K562 (cell line): ENCODE measurements around the gene SLC4A11. TPM values are rescaled to one million over a fixed set of nuclear protein-coding genes. Genes with fewer than 3 reads are reported as not detected.

Experiments
- ATAC-seq: fragments of 200-7000 bp; cut with Tn5 transposase; 3 replicates; pipeline ENCODE4 v1.9.1; 2020; ENCODE audit warnings: moderate library complexity
- BruUV-seq: library from RNA; stranded (reverse); fragments of 400-500 nt; replicated peaks from 2 replicates; lab custom pipeline; 2021; lab: Mats Ljungman, UMichigan
- CTCF ChIA-PET: fragments of 300-600 bp; formaldehyde crosslinking; extraction: SDS; loops from one replicate; lab custom pipeline; 2021; ENCODE audit warnings: low intra/inter-chr PET ratio; lab: Yijun Ruan, JAX
- POLR2A ChIA-PET: fragments of 300-600, 350-650 bp; sonication (Branson Sonifier 250); formaldehyde crosslinking; extraction: SDS; loops from one replicate; lab custom pipeline; 2021; ENCODE audit warnings: antibody characterized with exemption, inconsistent platforms; lab: Yijun Ruan, JAX
- DNase-seq, 4 experiments: peaks; one replicate each; pipeline versions ENCODE4 v3.0.0 to v3.0.0-alpha.2; 2011 to 2018; ENCODE audit warnings: low spot score in 3 of 4, mixed read lengths in 3 of 4; ENCODE audit errors: extremely low read depth in 1 of 4
- FAIRE-seq: peaks from 2 replicates; lab custom pipeline; 2011; peaks lifted over from hg19 to GRCh38; lab: Jason Lieb, UNC
- H2AFZ ChIP-seq: 2 replicates; pipeline ENCODE4 v1.6.0; 2011; ENCODE audit warnings: low read depth, low read length, control low read depth, inconsistent platforms
- H3K27ac ChIP-seq: fragments of 200-600 bp; 3 replicates; pipeline ENCODE4 v1.8.0; 2011; ENCODE audit warnings: low read depth, mild to moderate bottlenecking, control low read depth, inconsistent platforms, low read length, moderate library complexity, mixed read lengths; ENCODE audit errors: extremely low read depth
- H3K27me3 ChIP-seq, 2 experiments: fragments of 300-600 bp in 1 of 2; 2 replicates in 1 of 2; 3 replicates in 1 of 2; pipeline versions ENCODE4 v1.6.0 to v1.8.0; 2011; ENCODE audit warnings: inconsistent platforms in 2 of 2, low read length in 2 of 2, mild to moderate bottlenecking in 1 of 2, mixed read lengths in 1 of 2, moderate library complexity in 1 of 2; ENCODE audit not compliant: control insufficient read depth in 2 of 2, insufficient read depth in 2 of 2
- H3K36me3 ChIP-seq: fragments of 300-600 bp; 3 replicates; pipeline ENCODE4 v1.8.0; 2011; ENCODE audit warnings: mild to moderate bottlenecking, low read length, inconsistent platforms; ENCODE audit not compliant: control insufficient read depth, insufficient read depth
- H3K4me1 ChIP-seq, 2 experiments: fragments of 200-600 bp in 1 of 2; replicated peaks in 1 of 2; 2 replicates in 1 of 2; 3 replicates in 1 of 2; pipeline versions ENCODE4 v1.5.1 to v1.8.0; 2011; ENCODE audit warnings: inconsistent platforms in 2 of 2, low read length in 2 of 2, mild to moderate bottlenecking in 1 of 2, mixed read lengths in 1 of 2, moderate library complexity in 1 of 2; ENCODE audit not compliant: control insufficient read depth in 2 of 2, insufficient read depth in 2 of 2
- H3K4me2 ChIP-seq: 2 replicates; pipeline ENCODE4 v1.6.1; 2011; ENCODE audit warnings: low read length, control low read depth, inconsistent platforms, mixed read lengths; ENCODE audit not compliant: insufficient read depth
- H3K4me3 ChIP-seq: fragments of 200-600 bp; sonication (generic), shearing (Covaris generic); 2 replicates; pipeline ENCODE4 v1.5.1; 2016; ENCODE audit warnings: control low read depth, inconsistent platforms
- H3K79me2 ChIP-seq: fragments of 200-600 bp; 3 replicates; pipeline ENCODE4 v1.8.0; 2011; ENCODE audit warnings: low read length, inconsistent platforms; ENCODE audit not compliant: control insufficient read depth, insufficient read depth
- H3K9ac ChIP-seq, 2 experiments: 2 replicates each; pipeline versions ENCODE4 v1.6.0 to v1.6.1; 2011; ENCODE audit warnings: low read depth in 2 of 2, low read length in 2 of 2, control low read depth in 1 of 2, inconsistent platforms in 1 of 2, mild to moderate bottlenecking in 1 of 2, mixed read lengths in 1 of 2; ENCODE audit not compliant: insufficient read depth in 1 of 2
- H3K9me1 ChIP-seq: one replicate; pipeline ENCODE4 v1.6.0; 2011; ENCODE audit warnings: inconsistent platforms, mild to moderate bottlenecking, low read length, moderate library complexity; ENCODE audit not compliant: control insufficient read depth, insufficient read depth
- H3K9me3 ChIP-seq: replicated peaks from 2 replicates; pipeline ENCODE4 v1.5.1; 2011; ENCODE audit warnings: low read depth, low read length, inconsistent platforms; ENCODE audit not compliant: control insufficient read depth, insufficient read depth
- H4K20me1 ChIP-seq: replicated peaks from 2 replicates; pipeline ENCODE4 v1.6.1; 2011; ENCODE audit warnings: low read length, inconsistent platforms, mixed read lengths; ENCODE audit not compliant: control insufficient read depth, insufficient read depth
- BRCA1 ChIP-seq, 2 experiments: fragments of 450-650 bp in 1 of 2; sonication (generic) in 1 of 2; formaldehyde crosslinking in 1 of 2; IDR thresholded peaks; 2 replicates each; pipeline versions ENCODE4 v1.5.0 to v1.6.1; 2017 to 2020; ENCODE audit warnings: mild to moderate bottlenecking in 1 of 2, missing genetic modification reagents in 1 of 2
- PHF8 ChIP-seq: fragments of 200-600 bp; sonication (generic); IDR thresholded peaks from 2 replicates; pipeline ENCODE4 v1.6.1; 2012; ENCODE audit warnings: mixed run types, mild to moderate bottlenecking, inconsistent platforms, low read length, moderate library complexity, borderline replicate concordance
- RAD21 ChIP-seq, 2 experiments: fragments of 250-450 bp in 1 of 2; fragments of 450-650 bp in 1 of 2; sonication (Bioruptor Pico) in 1 of 2; formaldehyde crosslinking in 1 of 2; IDR thresholded peaks in 1 of 2; conservative IDR thresholded peaks in 1 of 2; 2 replicates each; pipeline versions ENCODE4 v1.4.0 to v1.8.0; 2020 to 2022; ENCODE audit warnings: mild to moderate bottlenecking in 2 of 2, moderate library complexity in 1 of 2
- SMARCA4 ChIP-seq: fragments of 450-650 bp; IDR thresholded peaks from 2 replicates; pipeline ENCODE4 v1.6.1; 2016
- SPI1 ChIP-seq: IDR thresholded peaks from 2 replicates; pipeline ENCODE4 v1.6.1; 2011; ENCODE audit warnings: low read depth, low read length, control low read depth, borderline replicate concordance
- SRSF7 ChIP-seq: fragments of 200-400 bp; formaldehyde crosslinking; optimal IDR thresholded peaks from 2 replicates; pipeline ENCODE3; 2017; ENCODE audit warnings: mild to moderate bottlenecking, low read depth, low read length
- TFAM ChIP-seq: fragments of 250-450 bp; sonication (Bioruptor Pico); conservative IDR thresholded peaks from 2 replicates; pipeline ENCODE4 v1.5.0; 2021; ENCODE audit warnings: mild to moderate bottlenecking, moderate library complexity
- ZKSCAN3 ChIP-seq: fragments of 250-450 bp; sonication (Bioruptor Pico); IDR thresholded peaks from 2 replicates; pipeline ENCODE4 v1.4.0; 2020
- ZNF146 ChIP-seq: IDR thresholded peaks from one replicate; pipeline ENCODE4 v1.6.1; 2018; ENCODE audit warnings: missing compliant biosample characterization; ENCODE audit not compliant: unreplicated experiment
- ZNF589 ChIP-seq: fragments of 200-800 bp; sonication (Bioruptor generic); IDR thresholded peaks from 2 replicates; pipeline ENCODE4 v1.6.1; 2016; ENCODE audit warnings: low read depth, missing genetic modification characterization, missing compliant biosample characterization
- WGBS: fragments of 100-300 bp; shearing (Covaris generic); methylation state at CpG from one replicate; pipeline ENCODE4 v1.1.6; 2016; ENCODE audit warnings: low coverage, mixed read lengths; ENCODE audit not compliant: insufficient coverage; ENCODE audit errors: missing lambda C conversion rate; 5-methylcytosine and 5-hydroxymethylcytosine counted together
- in situ Hi-C: fragments of 300-500 bp; cut with MboI; formaldehyde crosslinking; loops from 4 replicates; pipeline ENCODE4 v1.15.0; 2018; ENCODE audit warnings: inconsistent platforms, mixed read lengths
- intact Hi-C: fragments of 100-400 bp; cut with micrococcal nuclease; formaldehyde crosslinking; loops from 2 replicates; pipeline ENCODE4 v1.14.2; 2022
- polyA plus RNA-seq, 8 experiments: library from polyadenylated mRNA; depleted of rRNA in 4 of 8; stranded (reverse) in 5 of 8; unstranded in 3 of 8; fragments of >200 nt; fragmentation: Nextera tagmentation in 2 of 8; fragmentation: Illumina TruSeq in 1 of 8; extraction: Ambion mirVana in 2 of 8; extraction: Trizol in 1 of 8; gene quantifications; 2 replicates each; pipeline versions ENCODE4 v1.2.1 to v1.2.3, GENCODE V29; 2011 to 2014; ENCODE audit warnings: inconsistent platforms in 1 of 8, missing spikeins in 1 of 8
- total RNA-seq, 7 experiments: library from RNA; depleted of rRNA in 6 of 7; stranded (reverse); fragments of >200 nt in 6 of 7; fragmentation: Illumina TruSeq in 2 of 7; extraction: Trizol in 2 of 7; gene quantifications; 2 replicates each; pipeline versions ENCODE4 v1.2.1 to v1.2.3, GENCODE V29; 2011 to 2021; ENCODE audit warnings: low replicate concordance in 1 of 7
- TF ChIP-seq, protein P1 (sequence below), 2 experiments: fragments of 450-650 bp; formaldehyde crosslinking in 1 of 2; IDR thresholded peaks; 2 replicates each; pipeline versions ENCODE4 v1.4.0 to v1.6.1; 2014 to 2020; ENCODE audit warnings: mild to moderate bottlenecking in 2 of 2, borderline replicate concordance in 1 of 2, low read depth in 1 of 2
- TF ChIP-seq, protein P2 (sequence below), 3 experiments: IDR thresholded peaks in 2 of 3; conservative IDR thresholded peaks in 1 of 3; 2 replicates each; pipeline ENCODE4 v1.5.1; 2011 to 2012; ENCODE audit warnings: low read length in 3 of 3, mild to moderate bottlenecking in 3 of 3, control low read depth in 2 of 3, improper control_type of control experiment in 1 of 3, inconsistent platforms in 1 of 3, low read depth in 1 of 3, mixed read lengths in 1 of 3, moderate library complexity in 1 of 3; ENCODE audit not compliant: insufficient read depth in 2 of 3

Gene SLC4A11
- total and polyA plus RNA-seq, 9 of the 15 experiments (the other 6 are each of a cell fraction or from before 2014, with no cell fraction given), result 0.10 to 2.0 (median 0.20) TPM

DNA sequence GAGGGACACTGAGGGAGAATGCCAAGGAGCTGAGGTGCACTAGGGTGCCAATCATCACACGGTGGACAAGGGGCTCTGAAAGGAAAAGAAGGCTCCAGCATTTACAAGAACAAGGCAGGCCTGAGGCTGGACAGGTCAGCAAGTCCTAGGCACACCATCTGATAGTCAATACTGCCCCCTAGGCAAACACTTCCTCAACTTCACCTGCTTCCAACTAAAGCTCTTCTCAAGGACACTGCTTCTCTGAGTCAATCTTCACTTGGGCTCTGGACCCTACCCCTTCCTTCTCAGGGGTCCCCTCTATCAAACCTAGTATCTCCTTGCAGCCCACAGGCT lies 37.7 kb upstream of the SLC4A11 start:
- no TSS peak for BruUV-seq
- Histone ChIP-seq H3K4me1 (no peaks in the 10 kb centered on the region), H3K36me3 (peaks cover 3% of the 10 kb centered on the region; the same call in 1 of the 3 replicates), H2AFZ (no peak overlapping the region), H3K9me3 (no peaks in the 10 kb centered on the region), H3K79me2 (no peaks in the 10 kb centered on the region), H3K4me2 (no peak overlapping the region), H3K9ac (no peak overlapping the region), H3K9me1 (no peaks in the 10 kb centered on the region), H3K4me3 (no peak overlapping the region), H3K27ac (no peak overlapping the region), H3K27me3 (no peaks in the 10 kb centered on the region), H4K20me1 (no peaks in the 10 kb centered on the region)
- ChIA-PET CTCF (interaction anchor here (0.6 to 0.7 kb wide), 3 partner anchors 58 to 222 kb away, joined by 3 to 5 read pairs (median 3); no protein-coding TSS in a partner anchor), POLR2A (interaction anchor here (0.6 kb wide), 1 partner anchor 22 kb away, joined by 3 read pairs; no protein-coding TSS in a partner anchor)
- ATAC-seq (peak; percentile 95), DNase-seq (peak in 3 of 4 experiments; percentile 17 to 58 (median 56)), FAIRE-seq (peak; percentile 78)
- intact Hi-C loops (loop anchor here (2.0 to 10.0 kb wide), 3 partner anchors 58 to 222 kb away; no protein-coding TSS in a partner anchor), in situ Hi-C loops (no loop called here)
- WGBS, result no CpG with 5 or more reads among the region's 1 CpG
- TF ChIP-seq, protein P1, sequence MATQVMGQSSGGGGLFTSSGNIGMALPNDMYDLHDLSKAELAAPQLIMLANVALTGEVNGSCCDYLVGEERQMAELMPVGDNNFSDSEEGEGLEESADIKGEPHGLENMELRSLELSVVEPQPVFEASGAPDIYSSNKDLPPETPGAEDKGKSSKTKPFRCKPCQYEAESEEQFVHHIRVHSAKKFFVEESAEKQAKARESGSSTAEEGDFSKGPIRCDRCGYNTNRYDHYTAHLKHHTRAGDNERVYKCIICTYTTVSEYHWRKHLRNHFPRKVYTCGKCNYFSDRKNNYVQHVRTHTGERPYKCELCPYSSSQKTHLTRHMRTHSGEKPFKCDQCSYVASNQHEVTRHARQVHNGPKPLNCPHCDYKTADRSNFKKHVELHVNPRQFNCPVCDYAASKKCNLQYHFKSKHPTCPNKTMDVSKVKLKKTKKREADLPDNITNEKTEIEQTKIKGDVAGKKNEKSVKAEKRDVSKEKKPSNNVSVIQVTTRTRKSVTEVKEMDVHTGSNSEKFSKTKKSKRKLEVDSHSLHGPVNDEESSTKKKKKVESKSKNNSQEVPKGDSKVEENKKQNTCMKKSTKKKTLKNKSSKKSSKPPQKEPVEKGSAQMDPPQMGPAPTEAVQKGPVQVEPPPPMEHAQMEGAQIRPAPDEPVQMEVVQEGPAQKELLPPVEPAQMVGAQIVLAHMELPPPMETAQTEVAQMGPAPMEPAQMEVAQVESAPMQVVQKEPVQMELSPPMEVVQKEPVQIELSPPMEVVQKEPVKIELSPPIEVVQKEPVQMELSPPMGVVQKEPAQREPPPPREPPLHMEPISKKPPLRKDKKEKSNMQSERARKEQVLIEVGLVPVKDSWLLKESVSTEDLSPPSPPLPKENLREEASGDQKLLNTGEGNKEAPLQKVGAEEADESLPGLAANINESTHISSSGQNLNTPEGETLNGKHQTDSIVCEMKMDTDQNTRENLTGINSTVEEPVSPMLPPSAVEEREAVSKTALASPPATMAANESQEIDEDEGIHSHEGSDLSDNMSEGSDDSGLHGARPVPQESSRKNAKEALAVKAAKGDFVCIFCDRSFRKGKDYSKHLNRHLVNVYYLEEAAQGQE (IDR thresholded peaks at IDR 0.05; ENCODE audit: borderline replicate concordance), result peak; percentile 38; the same call in 1 of the 2 replicates
- TF ChIP-seq, protein P1 (CRISPR knock-in tag; IDR thresholded peaks at IDR 0.05; ENCODE audit: low read depth), result no peak
- TF ChIP-seq ZKSCAN3 (CRISPR knock-in tag) (no peak), BRCA1 (IDR thresholded peaks at IDR 0.05) (no peak), BRCA1 (CRISPR knock-in tag; IDR thresholded peaks at IDR 0.05) (no peak), SMARCA4 (no peak), PHF8 (no peak), TFAM (no peak), RAD21 (CRISPR knock-in tag; conservative IDR thresholded peaks at IDR 0.05 in 1 of 2, IDR thresholded peaks at IDR 0.05 in 1 of 2) (peak; percentile 30 to 59; a peak in 3 of 4 replicates), SRSF7 (no peak), ZNF589 (no peak), ZNF146 (no peak), SPI1 (peak; percentile 39; the same call in 1 of the 2 replicates)
- TF ChIP-seq, protein P2, sequence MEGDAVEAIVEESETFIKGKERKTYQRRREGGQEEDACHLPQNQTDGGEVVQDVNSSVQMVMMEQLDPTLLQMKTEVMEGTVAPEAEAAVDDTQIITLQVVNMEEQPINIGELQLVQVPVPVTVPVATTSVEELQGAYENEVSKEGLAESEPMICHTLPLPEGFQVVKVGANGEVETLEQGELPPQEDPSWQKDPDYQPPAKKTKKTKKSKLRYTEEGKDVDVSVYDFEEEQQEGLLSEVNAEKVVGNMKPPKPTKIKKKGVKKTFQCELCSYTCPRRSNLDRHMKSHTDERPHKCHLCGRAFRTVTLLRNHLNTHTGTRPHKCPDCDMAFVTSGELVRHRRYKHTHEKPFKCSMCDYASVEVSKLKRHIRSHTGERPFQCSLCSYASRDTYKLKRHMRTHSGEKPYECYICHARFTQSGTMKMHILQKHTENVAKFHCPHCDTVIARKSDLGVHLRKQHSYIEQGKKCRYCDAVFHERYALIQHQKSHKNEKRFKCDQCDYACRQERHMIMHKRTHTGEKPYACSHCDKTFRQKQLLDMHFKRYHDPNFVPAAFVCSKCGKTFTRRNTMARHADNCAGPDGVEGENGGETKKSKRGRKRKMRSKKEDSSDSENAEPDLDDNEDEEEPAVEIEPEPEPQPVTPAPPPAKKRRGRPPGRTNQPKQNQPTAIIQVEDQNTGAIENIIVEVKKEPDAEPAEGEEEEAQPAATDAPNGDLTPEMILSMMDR (IDR thresholded peaks at IDR 0.05 in 2 of 3, conservative IDR thresholded peaks at IDR 0.05 in 1 of 3; ENCODE audit: insufficient read depth in 2 of 3, low read depth in 1 of 3, low read length in 3 of 3), result peak; percentile 61 to 71 (median 70)
